IMR-90 (cell line): Measurements from ENCODE around the gene RPL6. TPM values are rescaled to one million over a fixed set of nuclear protein-coding genes. Genes with fewer than 3 reads are reported as not detected.

Experiments used
- ATAC-seq: fragments of 200-7000 bp; cut with Tn5 transposase; 2 replicates; pipeline ENCODE4 v1.9.1; 2020; ENCODE audit warnings: low read depth, mild to moderate bottlenecking, moderate library complexity
- BruUV-seq: library from RNA; stranded (reverse); fragments of 400-500 nt; replicated peaks from 2 replicates; lab custom pipeline; 2021; lab: Mats Ljungman, UMichigan
- CTCF ChIA-PET: fragments of 300-600 bp; formaldehyde crosslinking; extraction: SDS; loops from one replicate; lab custom pipeline; 2021; ENCODE audit warnings: antibody characterized with exemption; lab: Yijun Ruan, JAX
- POLR2A ChIA-PET: fragments of 300-600 bp; sonication (Branson Sonifier 250); formaldehyde crosslinking; loops from one replicate; lab custom pipeline; 2022; ENCODE audit warnings: antibody characterized with exemption; ENCODE audit not compliant: unreplicated experiment; lab: Charles Lee
- DNase-seq: peaks from one replicate; pipeline ENCODE4 v3.0.0; 2013
- H2AFZ ChIP-seq: replicated peaks from 2 replicates; pipeline ENCODE3; 2013; ENCODE audit warnings: low read length, mild to moderate bottlenecking; ENCODE audit not compliant: poor library complexity
- H2AK5ac ChIP-seq: 2 replicates; pipeline ENCODE4 v1.6.1; 2013; ENCODE audit warnings: low read depth, low read length, inconsistent platforms
- H2AK9ac ChIP-seq: replicated peaks from 2 replicates; pipeline ENCODE3; 2013; ENCODE audit warnings: mild to moderate bottlenecking, low read depth, low read length, moderate library complexity; ENCODE audit not compliant: poor library complexity
- H2BK120ac ChIP-seq: 2 replicates; pipeline ENCODE4 v1.6.1; 2013; ENCODE audit warnings: low read depth, low read length, inconsistent platforms
- H2BK15ac ChIP-seq: 3 replicates; pipeline ENCODE4 v1.6.1; 2013; ENCODE audit warnings: low read depth, low read length, inconsistent platforms
- H2BK20ac ChIP-seq: 2 replicates; pipeline ENCODE4 v1.6.1; 2013; ENCODE audit warnings: low read depth, mild to moderate bottlenecking, inconsistent platforms, low read length, moderate library complexity
- H2BK5ac ChIP-seq: 2 replicates; pipeline ENCODE4 v1.6.1; 2013; ENCODE audit warnings: mild to moderate bottlenecking, low read depth, low read length, inconsistent platforms; ENCODE audit not compliant: poor library complexity, severe bottlenecking
- H3K14ac ChIP-seq: replicated peaks from 2 replicates; pipeline ENCODE4 v1.6.1; 2013; ENCODE audit warnings: low read depth, low read length, inconsistent platforms
- H3K18ac ChIP-seq: 2 replicates; pipeline ENCODE4 v1.6.1; 2013; ENCODE audit warnings: low read depth, low read length, control low read depth
- H3K23ac ChIP-seq: 2 replicates; pipeline ENCODE4 v1.6.1; 2013; ENCODE audit warnings: low read depth, low read length, inconsistent platforms
- H3K27ac ChIP-seq: 2 replicates; pipeline ENCODE4 v1.5.1; 2013; ENCODE audit warnings: mild to moderate bottlenecking, control low read depth, low read length; ENCODE audit not compliant: insufficient read depth
- H3K27me3 ChIP-seq: 2 replicates; pipeline ENCODE4 v1.6.1; 2013; ENCODE audit warnings: low read length; ENCODE audit not compliant: control insufficient read depth, insufficient read depth
- H3K36me3 ChIP-seq: 2 replicates; pipeline ENCODE4 v1.6.1; 2013; ENCODE audit warnings: low read length, mixed read lengths; ENCODE audit not compliant: control insufficient read depth, insufficient read depth
- H3K4ac ChIP-seq: 2 replicates; pipeline ENCODE4 v1.6.1; 2013; ENCODE audit warnings: low read depth, low read length, inconsistent platforms
- H3K4me1 ChIP-seq: 2 replicates; pipeline ENCODE4 v1.6.1; 2013; ENCODE audit warnings: low read length, mixed read lengths; ENCODE audit not compliant: control insufficient read depth, insufficient read depth
- H3K4me2 ChIP-seq: 2 replicates; pipeline ENCODE4 v1.6.1; 2013; ENCODE audit warnings: low read depth, mild to moderate bottlenecking, control low read depth, low read length, moderate library complexity
- H3K4me3 ChIP-seq: 2 replicates; pipeline ENCODE4 v1.5.1; 2013; ENCODE audit warnings: low read depth, mild to moderate bottlenecking, control low read depth, low read length, moderate library complexity; ENCODE audit not compliant: insufficient read depth
- H3K56ac ChIP-seq: 2 replicates; pipeline ENCODE4 v1.6.1; 2013; ENCODE audit warnings: low read length, inconsistent platforms; ENCODE audit not compliant: insufficient read depth; ENCODE audit errors: extremely low read depth
- H3K79me1 ChIP-seq, 2 experiments: 2 replicates each; pipeline ENCODE4 v1.6.1; 2013; ENCODE audit warnings: low read length in 2 of 2, inconsistent platforms in 1 of 2, low read depth in 1 of 2
- H3K9ac ChIP-seq: 2 replicates; pipeline ENCODE4 v1.6.1; 2013; ENCODE audit warnings: low read depth, low read length, control low read depth
- H3K9me1 ChIP-seq: 2 replicates; pipeline ENCODE4 v1.6.1; 2013; ENCODE audit warnings: low read length, inconsistent platforms; ENCODE audit not compliant: insufficient read depth
- H3K9me3 ChIP-seq: 2 replicates; pipeline ENCODE4 v1.6.1; 2013; ENCODE audit warnings: low read length; ENCODE audit not compliant: control insufficient read depth, insufficient read depth
- H4K20me1 ChIP-seq: 2 replicates; pipeline ENCODE4 v1.6.1; 2013; ENCODE audit warnings: low read length, inconsistent platforms; ENCODE audit not compliant: insufficient read depth
- H4K5ac ChIP-seq: 2 replicates; pipeline ENCODE4 v1.6.1; 2013; ENCODE audit warnings: mild to moderate bottlenecking, low read depth, low read length, control low read depth
- H4K8ac ChIP-seq, 2 experiments: 2 replicates each; pipeline ENCODE4 v1.6.1; 2013; ENCODE audit warnings: low read depth in 2 of 2, low read length in 2 of 2, control low read depth in 1 of 2, inconsistent platforms in 1 of 2
- H4K91ac ChIP-seq: 2 replicates; pipeline ENCODE4 v1.6.1; 2013; ENCODE audit warnings: low read depth, low read length, inconsistent platforms; ENCODE audit not compliant: insufficient read depth
- BHLHE40 ChIP-seq: fragments of 150-350 bp; IDR thresholded peaks from 2 replicates; pipeline ENCODE4 v1.6.1; 2016; ENCODE audit warnings: mild to moderate bottlenecking, low read depth, low read length
- CEBPB ChIP-seq: IDR thresholded peaks from 2 replicates; pipeline ENCODE4 v1.6.1; 2012; ENCODE audit warnings: low read depth, low read length, improper control_type of control experiment
- CHD1 ChIP-seq: IDR thresholded peaks from 2 replicates; pipeline ENCODE4 v1.6.1; 2012; ENCODE audit warnings: low read depth, low read length, improper control_type of control experiment
- CTCF ChIP-seq: conservative IDR thresholded peaks from 2 replicates; pipeline ENCODE4 v1.5.1; 2012; ENCODE audit warnings: mild to moderate bottlenecking, low read depth, low read length, improper control_type of control experiment
- ELK1 ChIP-seq: fragments of 150-350 bp; IDR thresholded peaks from 2 replicates; pipeline ENCODE4 v1.6.1; 2016; ENCODE audit warnings: low read depth, mild to moderate bottlenecking, low read length, moderate library complexity, borderline replicate concordance
- MAFK ChIP-seq: IDR thresholded peaks from 2 replicates; pipeline ENCODE4 v1.6.1; 2012; ENCODE audit warnings: low read depth, low read length, improper control_type of control experiment
- MAZ ChIP-seq: IDR thresholded peaks from 2 replicates; pipeline ENCODE4 v1.6.1; 2012; ENCODE audit warnings: low read depth, mild to moderate bottlenecking, low read length, improper control_type of control experiment, moderate library complexity, borderline replicate concordance
- MXI1 ChIP-seq: IDR thresholded peaks from 2 replicates; pipeline ENCODE4 v1.6.1; 2012; ENCODE audit warnings: low read depth, mild to moderate bottlenecking, low read length, moderate library complexity, borderline replicate concordance
- NFE2L2 ChIP-seq: fragments of 150-350 bp; IDR thresholded peaks from 2 replicates; pipeline ENCODE4 v1.6.1; 2016; ENCODE audit warnings: low read depth, mild to moderate bottlenecking, low read length
- POLR2A ChIP-seq: IDR thresholded peaks from 2 replicates; pipeline ENCODE4 v1.6.1; 2012; ENCODE audit warnings: mild to moderate bottlenecking, low read depth, low read length
- RAD21 ChIP-seq: IDR thresholded peaks from 2 replicates; pipeline ENCODE4 v1.6.1; 2012; ENCODE audit warnings: low read length, improper control_type of control experiment
- RFX5 ChIP-seq: IDR thresholded peaks from 2 replicates; pipeline ENCODE4 v1.8.0; 2012; ENCODE audit warnings: low read depth, mild to moderate bottlenecking, low read length, moderate library complexity
- SMC3 ChIP-seq: fragments of 150-350 bp; IDR thresholded peaks from 2 replicates; pipeline ENCODE4 v1.6.1; 2016; ENCODE audit warnings: low read depth, mild to moderate bottlenecking, antibody characterized with exemption, low read length, moderate library complexity
- USF2 ChIP-seq: fragments of 150-350 bp; IDR thresholded peaks from 2 replicates; pipeline ENCODE4 v1.6.1; 2017; ENCODE audit warnings: mild to moderate bottlenecking, antibody characterized with exemption, low read length, low read depth
- WGBS, 2 experiments: methylation state at CpG; one replicate each; pipeline versions ENCODE4 v1.1.5 to v1.1.7; 2013; ENCODE audit warnings: missing lambda C conversion rate in 2 of 2; ENCODE audit not compliant: insufficient read length in 1 of 2; ENCODE audit errors: extremely low coverage in 2 of 2; 5-methylcytosine and 5-hydroxymethylcytosine counted together
- dilution Hi-C: fragments of 300-500 bp; cut with HindIII; formaldehyde crosslinking; loops from one replicate; pipeline ENCODE4 v1.14.3; 2018; ENCODE audit warnings: low sequenced_read_pairs; ENCODE audit not compliant: unreplicated experiment
- in situ Hi-C: fragments of 300-500 bp; cut with MboI; formaldehyde crosslinking; loops from 3 replicates; pipeline ENCODE4 v1.14.3; 2019; ENCODE audit warnings: low sequenced_read_pairs, inconsistent platforms, mixed read lengths
- intact Hi-C: fragments of 100-400 bp; cut with micrococcal nuclease; formaldehyde crosslinking; loops from 2 replicates; pipeline ENCODE4 v1.10.0; 2022
- polyA plus RNA-seq, 3 experiments: library from polyadenylated mRNA; depleted of rRNA; stranded (reverse); fragments of >200 nt; gene quantifications; 2 replicates each; pipeline ENCODE4 v1.2.3, GENCODE V29; 2012; ENCODE audit warnings: low replicate concordance in 1 of 3
- total RNA-seq: library from RNA; depleted of rRNA; stranded (reverse); fragments of >200 nt; gene quantifications from 2 replicates; pipeline ENCODE4 v1.2.3, GENCODE V29; 2012

The RPL6 gene
- total and polyA plus RNA-seq, 2 of the 4 experiments (the other 2 are of a cell fraction): 1,317 to 1,694 TPM

- Histone ChIP-seq H3K4ac (no peak overlapping the region), H3K56ac (no peak overlapping the region), H2BK20ac (no peak overlapping the region), H3K23ac (no peak overlapping the region), H2AK9ac (no peak overlapping the region), H2BK5ac (no peak overlapping the region), H2AFZ (no peak overlapping the region), H3K4me3 (no peak overlapping the region), H2AK5ac (no peak overlapping the region), H4K5ac (no peak overlapping the region), H3K9me1 (peaks cover 12% of the 10 kb centered on the region; the same call in 1 of the 2 replicates), H3K18ac (no peak overlapping the region), H2BK120ac (no peak overlapping the region), H3K79me1 (peaks cover 16 to 64% of the 10 kb centered on the region in 2 experiments), H3K36me3 (0 out of 2 replicates have a peak, but pooled peaks cover 4% of the 10 kb centered on the region), H3K4me1 (no peaks in the 10 kb centered on the region), H2BK15ac (no peak overlapping the region), H3K9me3 (no peaks in the 10 kb centered on the region), H3K27me3 (no peaks in the 10 kb centered on the region), H3K4me2 (no peak overlapping the region), H4K20me1 (peaks cover 62% of the 10 kb centered on the region), H4K91ac (no peak overlapping the region), H4K8ac (no peak overlapping the region), H3K27ac (no peak overlapping the region), H3K14ac (no peak overlapping the region), H3K9ac (no peak overlapping the region)
- no CpG with 5 or more reads among the region's 2 CpGs for WGBS, 2 experiments
- POLR2A ChIA-PET: no interaction called here
- CTCF ChIA-PET: no interaction called here
- TF ChIP-seq MXI1 (no peak), MAFK (no peak), CHD1 (no peak), POLR2A (no peak), RFX5 (no peak), CEBPB (no peak), USF2 (no peak), CTCF (no peak), RAD21 (no peak), ELK1 (no peak), NFE2L2 (no peak), BHLHE40 (no peak), MAZ (no peak), SMC3 (no peak)
- DNase-seq: no peak
- intact Hi-C loops (no loop called here), dilution Hi-C loops (no loop called here), in situ Hi-C loops (no loop called here)
- BruUV-seq: no TSS peak
- ATAC-seq: no peak
Observed at GRCh38 chr12:112433551-112433950, 24.1 kb upstream of the RPL6 start.
